ENCODE data around the gene TCF7.

Gene TCF7

GRCh38 chr5:134118212-134118835 lies 3.8 kb downstream of the TCF7 start:
- Histone ChIP-seq H3K9ac (ENCODE audit: low read length) (no peak overlapping the region), H2AFZ (ENCODE audit: low read depth, low read length, severe bottlenecking) (no peak overlapping the region), H3K4me3 (ENCODE audit: insufficient read depth, low read length, poor library complexity, severe bottlenecking) (no peak overlapping the region), H3K79me2 (ENCODE audit: insufficient read depth, low read length) (no peaks in the 10 kb centered on the region), H3K9me3 (ENCODE audit: insufficient read depth, low read length) (no peaks in the 10 kb centered on the region), H3F3A (ENCODE audit: insufficient read depth) (no peaks in the 10 kb centered on the region), H3K4me2 (ENCODE audit: low read depth, low read length, poor library complexity, severe bottlenecking) (no peak overlapping the region), H3K27ac (ENCODE audit: low read depth, low read length) (no peak overlapping the region), H4K20me1 (ENCODE audit: low read depth, low read length) (no peaks in the 10 kb centered on the region), H3K27me3 (ENCODE audit: low read length) (no peaks in the 10 kb centered on the region), H3K9me2 (replicated peaks; ENCODE audit: insufficient read depth, low read length) (no peaks in the 10 kb centered on the region), H3K36me3 (ENCODE audit: low read length) (no peaks in the 10 kb centered on the region)
- TF ChIP-seq EZH2phosphoT487 (conservative IDR thresholded peaks at IDR 0.05; ENCODE audit: low read length): no peak
- TF ChIP-seq, protein P1, sequence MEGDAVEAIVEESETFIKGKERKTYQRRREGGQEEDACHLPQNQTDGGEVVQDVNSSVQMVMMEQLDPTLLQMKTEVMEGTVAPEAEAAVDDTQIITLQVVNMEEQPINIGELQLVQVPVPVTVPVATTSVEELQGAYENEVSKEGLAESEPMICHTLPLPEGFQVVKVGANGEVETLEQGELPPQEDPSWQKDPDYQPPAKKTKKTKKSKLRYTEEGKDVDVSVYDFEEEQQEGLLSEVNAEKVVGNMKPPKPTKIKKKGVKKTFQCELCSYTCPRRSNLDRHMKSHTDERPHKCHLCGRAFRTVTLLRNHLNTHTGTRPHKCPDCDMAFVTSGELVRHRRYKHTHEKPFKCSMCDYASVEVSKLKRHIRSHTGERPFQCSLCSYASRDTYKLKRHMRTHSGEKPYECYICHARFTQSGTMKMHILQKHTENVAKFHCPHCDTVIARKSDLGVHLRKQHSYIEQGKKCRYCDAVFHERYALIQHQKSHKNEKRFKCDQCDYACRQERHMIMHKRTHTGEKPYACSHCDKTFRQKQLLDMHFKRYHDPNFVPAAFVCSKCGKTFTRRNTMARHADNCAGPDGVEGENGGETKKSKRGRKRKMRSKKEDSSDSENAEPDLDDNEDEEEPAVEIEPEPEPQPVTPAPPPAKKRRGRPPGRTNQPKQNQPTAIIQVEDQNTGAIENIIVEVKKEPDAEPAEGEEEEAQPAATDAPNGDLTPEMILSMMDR (IDR thresholded peaks at IDR 0.05; ENCODE audit: insufficient read depth, low read length, poor library complexity, severe bottlenecking): no peak

DNA sequence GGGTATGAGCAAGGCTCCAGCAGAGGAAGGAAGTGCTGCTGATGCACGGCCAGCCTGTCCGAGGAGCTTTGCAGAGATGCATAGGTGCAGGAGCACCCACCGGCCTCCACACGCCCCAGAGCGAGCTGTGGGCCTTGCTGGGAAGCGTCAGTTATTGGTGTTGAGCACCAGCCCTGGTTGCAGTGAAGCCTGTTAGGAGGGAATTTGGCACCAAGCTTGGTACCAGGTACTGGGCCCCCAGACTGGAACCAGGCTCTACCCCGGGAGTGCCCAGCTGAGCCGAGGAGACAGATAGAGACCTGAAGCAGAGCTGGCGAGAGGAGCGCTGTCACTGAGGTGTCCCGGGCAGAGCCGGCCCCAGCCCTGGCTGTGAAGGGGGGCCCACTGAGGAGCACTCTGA lies 5.2 kb downstream of the TCF7 start:
- H4K20me1 ChIP-seq (ENCODE audit: low read depth, low read length): no peaks in the 10 kb centered on the region

DNA sequence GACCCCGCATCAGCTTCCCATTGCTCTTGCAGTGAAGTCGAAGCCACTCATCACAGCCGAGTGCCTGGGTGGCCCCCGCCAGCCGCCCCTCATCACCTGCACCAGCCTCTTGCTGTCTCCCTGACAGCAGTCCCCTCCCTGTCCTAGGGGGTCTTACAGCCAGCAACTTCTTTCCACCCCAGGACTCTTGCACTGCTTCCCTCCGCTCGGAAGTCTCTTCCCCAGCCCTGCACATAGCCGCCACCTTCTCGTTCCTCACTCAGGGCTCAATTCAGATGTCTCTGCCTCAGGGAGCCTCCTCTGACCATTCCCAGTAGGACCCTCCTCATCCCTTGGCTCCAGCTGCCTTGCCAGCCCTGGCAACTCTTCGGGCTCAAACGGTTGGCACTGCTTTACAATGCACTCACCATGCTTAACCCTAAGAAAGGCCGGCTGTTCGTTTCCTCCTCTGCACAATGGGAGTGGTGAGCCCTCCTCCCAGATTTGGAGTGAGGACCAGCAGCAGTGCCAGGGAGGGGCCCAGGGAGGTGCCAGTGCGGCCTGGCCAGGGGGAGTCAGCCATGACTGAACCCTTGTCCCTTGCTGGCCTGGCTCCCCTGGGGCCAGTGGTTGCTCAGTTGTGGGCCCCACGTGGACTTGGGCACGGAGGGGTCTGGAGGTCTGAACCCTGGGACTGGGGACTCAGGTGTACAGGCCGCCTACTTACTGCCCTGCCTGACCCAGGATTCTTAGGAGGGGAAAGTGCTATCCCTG lies 6.1 kb downstream of the TCF7 start:
- Histone ChIP-seq H3F3A (ENCODE audit: insufficient read depth) (no peaks in the 10 kb centered on the region), H4K20me1 (ENCODE audit: low read depth, low read length) (no peaks in the 10 kb centered on the region)

More for the DNA sequence above, 5.2 kb downstream of the TCF7 start:
- Histone ChIP-seq H3K4me2 (ENCODE audit: low read depth, low read length, poor library complexity, severe bottlenecking) (no peak overlapping the region), H3K4me3 (ENCODE audit: insufficient read depth, low read length, poor library complexity, severe bottlenecking) (no peak overlapping the region), H3K9me2 (replicated peaks; ENCODE audit: insufficient read depth, low read length) (no peaks in the 10 kb centered on the region), H3K36me3 (ENCODE audit: low read length) (no peaks in the 10 kb centered on the region), H3K27me3 (ENCODE audit: low read length) (no peaks in the 10 kb centered on the region), H2AFZ (ENCODE audit: low read depth, low read length, severe bottlenecking) (no peak overlapping the region), H3K27ac (ENCODE audit: low read depth, low read length) (no peak overlapping the region), H3K9ac (ENCODE audit: low read length) (no peak overlapping the region), H3K79me2 (ENCODE audit: insufficient read depth, low read length) (no peaks in the 10 kb centered on the region), H3K9me3 (ENCODE audit: insufficient read depth, low read length) (no peaks in the 10 kb centered on the region), H3F3A (ENCODE audit: insufficient read depth) (no peaks in the 10 kb centered on the region)
- TF ChIP-seq, protein P1 (IDR thresholded peaks at IDR 0.05; ENCODE audit: insufficient read depth, low read length, poor library complexity, severe bottlenecking): no peak
- TF ChIP-seq EZH2phosphoT487 (conservative IDR thresholded peaks at IDR 0.05; ENCODE audit: low read length): no peak

More for the DNA sequence above, 6.1 kb downstream of the TCF7 start:
- Histone ChIP-seq H3K79me2 (ENCODE audit: insufficient read depth, low read length) (no peaks in the 10 kb centered on the region), H3K9ac (ENCODE audit: low read length) (no peak overlapping the region), H3K4me3 (ENCODE audit: insufficient read depth, low read length, poor library complexity, severe bottlenecking) (no peak overlapping the region), H3K27me3 (ENCODE audit: low read length) (no peaks in the 10 kb centered on the region), H3K9me3 (ENCODE audit: insufficient read depth, low read length) (no peaks in the 10 kb centered on the region), H3K36me3 (ENCODE audit: low read length) (no peaks in the 10 kb centered on the region), H3K4me2 (ENCODE audit: low read depth, low read length, poor library complexity, severe bottlenecking) (no peak overlapping the region), H2AFZ (ENCODE audit: low read depth, low read length, severe bottlenecking) (no peak overlapping the region), H3K9me2 (replicated peaks; ENCODE audit: insufficient read depth, low read length) (no peaks in the 10 kb centered on the region), H3K27ac (ENCODE audit: low read depth, low read length) (no peak overlapping the region)
- no peak for TF ChIP-seq EZH2phosphoT487 (conservative IDR thresholded peaks at IDR 0.05; ENCODE audit: low read length)
- TF ChIP-seq, protein P1 (IDR thresholded peaks at IDR 0.05; ENCODE audit: insufficient read depth, low read length, poor library complexity, severe bottlenecking): no peak

Data from SU-DHL-6 (cell line).